NT2/D1 (cell line): Measurements from ENCODE around the gene TOMM6.

Source experiments
- SUZ12 ChIP-seq: IDR thresholded peaks from 2 replicates; pipeline ENCODE4 v1.6.1; 2011; ENCODE audit not compliant: insufficient read length, insufficient read depth; ENCODE audit errors: extremely low read depth
- ZNF274 ChIP-seq: IDR thresholded peaks from 2 replicates; pipeline ENCODE4 v1.6.1; 2011; ENCODE audit warnings: mild to moderate bottlenecking, low read depth, low read length

GRCh38 chr6:41814629-41815028, 27.1 kb downstream of the TOMM6 start:
- TF ChIP-seq ZNF274, result no peak
- no peak for TF ChIP-seq SUZ12
